ENCODE results near the gene PNLIPRP3. TPM values are rescaled to one million over a fixed set of nuclear protein-coding genes. Genes with fewer than 3 reads are reported as not detected.

Gene PNLIPRP3
- polyA plus RNA-seq, 3 donors = not detected

- WGBS (ENCODE audit: insufficient coverage) = no CpG with 5 or more reads among the region's 3 CpGs
- no peaks in the 10 kb centered on the region for H4K20me1 ChIP-seq (ENCODE audit: insufficient read depth, low read length)
- no peak overlapping the region for H3K27ac Mint-ChIP-seq
Measured at GRCh38 chr10:116510565-116510964, 82.9 kb downstream of the PNLIPRP3 start.

GRCh38 chr10:116511365-116511764, 83.7 kb downstream of the PNLIPRP3 start:
- Mint-ChIP-seq H3K9me3 (peaks cover 0 to 4% (median 0%) of the 10 kb centered on the region in 7 donors), H3K27me3 (ENCODE audit: low read depth in 3 of 3) (peaks cover 0 to 5% (median 1%) of the 10 kb centered on the region in 3 donors), H3K27ac (no peak overlapping the region), H3K36me3 (no peaks in the 10 kb centered on the region), H3K4me3 (no peak overlapping the region), H3K4me1 (no peaks in the 10 kb centered on the region)
- Histone ChIP-seq H4K20me1 (ENCODE audit: insufficient read depth, low read length) (no peaks in the 10 kb centered on the region), H3K4me3 (replicated peaks in 1 of 3; ENCODE audit: low read depth in 2 of 3, low read length in 3 of 3) (no peak overlapping the region), H2AFZ (ENCODE audit: insufficient read depth, low read depth, low read length, poor library complexity, severe bottlenecking) (no peak overlapping the region), H3K36me3 (replicated peaks in 1 of 2; ENCODE audit: control insufficient read depth in 1 of 2, insufficient read depth in 2 of 2, low read length in 2 of 2) (no peaks in the 10 kb centered on the region), H3K9ac (ENCODE audit: insufficient read depth, low read length, poor library complexity, severe bottlenecking) (no peak overlapping the region), H3K4me2 (replicated peaks; ENCODE audit: extremely low read depth, low read length, poor library complexity, severe bottlenecking) (no peak overlapping the region), H3K27me3 (ENCODE audit: control insufficient read depth in 2 of 2, insufficient read depth in 2 of 2, low read length in 2 of 2) (no peaks in the 10 kb centered on the region), H3K27ac (ENCODE audit: low read depth in 1 of 2, low read length in 2 of 2) (no peak overlapping the region), H3K9me3 (replicated peaks in 1 of 2; ENCODE audit: control insufficient read depth in 1 of 2, insufficient read depth in 1 of 2, low read length in 2 of 2) (no peaks in the 10 kb centered on the region), H3K4me1 (ENCODE audit: control insufficient read depth in 1 of 2, insufficient read depth in 2 of 2, low read length in 2 of 2) (no peaks in the 10 kb centered on the region), H3K79me2 (ENCODE audit: insufficient read depth, low read length) (no peaks in the 10 kb centered on the region)
- no peak for TF ChIP-seq CTCF (IDR thresholded peaks at IDR 0.05)
- WGBS (ENCODE audit: insufficient coverage) = no CpG with 5 or more reads among the region's 3 CpGs
- no peak for DNase-seq
- intact Hi-C loops (cut with micrococcal nuclease) = no loop called here

More at GRCh38 chr10:116510565-116510964, 82.9 kb downstream of the PNLIPRP3 start:
- H3K4me1 ChIP-seq (ENCODE audit: control insufficient read depth in 1 of 2, insufficient read depth in 2 of 2, low read length in 2 of 2) = no peaks in the 10 kb centered on the region
- H3K4me2 ChIP-seq (replicated peaks; ENCODE audit: extremely low read depth, low read length, poor library complexity, severe bottlenecking) = no peak overlapping the region
- intact Hi-C loops (cut with micrococcal nuclease) = no loop called here
- no peaks in the 10 kb centered on the region for H3K27me3 ChIP-seq (ENCODE audit: control insufficient read depth in 2 of 2, insufficient read depth in 2 of 2, low read length in 2 of 2)
- H3K4me3 ChIP-seq (replicated peaks in 1 of 3; ENCODE audit: low read depth in 2 of 3, low read length in 3 of 3) = no peak overlapping the region
- no peak overlapping the region for H3K27ac ChIP-seq (ENCODE audit: low read depth in 1 of 2, low read length in 2 of 2)
- Mint-ChIP-seq H3K36me3 (no peaks in the 10 kb centered on the region), H3K27me3 (ENCODE audit: low read depth in 3 of 3) (peaks cover 0 to 5% (median 1%) of the 10 kb centered on the region in 3 donors), H3K4me1 (no peaks in the 10 kb centered on the region), H3K9me3 (peaks cover 0 to 4% (median 0%) of the 10 kb centered on the region in 7 donors), H3K4me3 (no peak overlapping the region)
- H2AFZ ChIP-seq (ENCODE audit: insufficient read depth, low read depth, low read length, poor library complexity, severe bottlenecking) = no peak overlapping the region
- H3K79me2 ChIP-seq (ENCODE audit: insufficient read depth, low read length) = no peaks in the 10 kb centered on the region
- DNase-seq = no peak
- H3K9ac ChIP-seq (ENCODE audit: insufficient read depth, low read length, poor library complexity, severe bottlenecking) = no peak overlapping the region
- no peak for TF ChIP-seq CTCF (IDR thresholded peaks at IDR 0.05)
- H3K36me3 ChIP-seq (replicated peaks in 1 of 2; ENCODE audit: control insufficient read depth in 1 of 2, insufficient read depth in 2 of 2, low read length in 2 of 2) = no peaks in the 10 kb centered on the region
- no peaks in the 10 kb centered on the region for H3K9me3 ChIP-seq (replicated peaks in 1 of 2; ENCODE audit: control insufficient read depth in 1 of 2, insufficient read depth in 1 of 2, low read length in 2 of 2)

Measured in CD14-positive monocyte (primary cell).